Fibroblast of lung (primary cell): ENCODE data around the gene PCDHGA1.

Source experiments
- EZH2 ChIP-seq: IDR thresholded peaks from 2 replicates; pipeline ENCODE4 v1.5.1; 2012; ENCODE audit warnings: low read length, control low read depth, mild to moderate bottlenecking; ENCODE audit errors: missing control alignments
- TF ChIP-seq, protein P1 (sequence below), 2 donors: IDR thresholded peaks in 1 of 2; conservative IDR thresholded peaks in 1 of 2; 1 replicate in 1 of 2; 2 replicates in 1 of 2; pipeline ENCODE4 v1.5.1; 2011 to 2012; ENCODE audit warnings: low read length in 2 of 2, control low read depth in 1 of 2, inconsistent platforms in 1 of 2, low read depth in 1 of 2, mild to moderate bottlenecking in 1 of 2

DNA sequence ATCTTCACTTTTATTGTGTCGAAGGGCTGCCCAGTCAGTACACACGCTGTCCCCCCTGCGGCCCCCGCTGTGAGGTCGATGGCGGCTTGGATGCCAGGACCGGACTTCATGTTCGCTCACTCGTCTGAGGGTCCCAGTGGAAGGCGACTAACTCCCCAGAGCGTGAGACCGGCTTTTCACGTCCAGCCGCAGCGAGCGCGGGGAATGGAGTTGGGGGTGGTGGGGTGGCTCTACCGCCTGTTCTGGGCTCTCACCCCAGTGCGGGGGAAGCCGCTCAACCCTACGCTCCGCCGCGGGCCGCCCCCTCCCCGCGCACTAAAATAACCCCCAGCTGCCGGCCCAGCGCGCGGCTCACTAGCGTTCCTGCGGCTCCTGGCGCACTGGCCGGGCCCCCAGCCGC lies 26.6 kb upstream of the PCDHGA1 start, which contains the start of gene SLC25A2:
- TF ChIP-seq, protein P1, sequence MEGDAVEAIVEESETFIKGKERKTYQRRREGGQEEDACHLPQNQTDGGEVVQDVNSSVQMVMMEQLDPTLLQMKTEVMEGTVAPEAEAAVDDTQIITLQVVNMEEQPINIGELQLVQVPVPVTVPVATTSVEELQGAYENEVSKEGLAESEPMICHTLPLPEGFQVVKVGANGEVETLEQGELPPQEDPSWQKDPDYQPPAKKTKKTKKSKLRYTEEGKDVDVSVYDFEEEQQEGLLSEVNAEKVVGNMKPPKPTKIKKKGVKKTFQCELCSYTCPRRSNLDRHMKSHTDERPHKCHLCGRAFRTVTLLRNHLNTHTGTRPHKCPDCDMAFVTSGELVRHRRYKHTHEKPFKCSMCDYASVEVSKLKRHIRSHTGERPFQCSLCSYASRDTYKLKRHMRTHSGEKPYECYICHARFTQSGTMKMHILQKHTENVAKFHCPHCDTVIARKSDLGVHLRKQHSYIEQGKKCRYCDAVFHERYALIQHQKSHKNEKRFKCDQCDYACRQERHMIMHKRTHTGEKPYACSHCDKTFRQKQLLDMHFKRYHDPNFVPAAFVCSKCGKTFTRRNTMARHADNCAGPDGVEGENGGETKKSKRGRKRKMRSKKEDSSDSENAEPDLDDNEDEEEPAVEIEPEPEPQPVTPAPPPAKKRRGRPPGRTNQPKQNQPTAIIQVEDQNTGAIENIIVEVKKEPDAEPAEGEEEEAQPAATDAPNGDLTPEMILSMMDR (conservative IDR thresholded peaks at IDR 0.05 in 1 of 2, IDR thresholded peaks at IDR 0.05 in 1 of 2; ENCODE audit: low read depth in 1 of 2, low read length in 2 of 2), result no peak
- no peak for TF ChIP-seq EZH2
